22Rv1 (cell line): ENCODE results near the gene P2RX1.
"Not testable (repeated sequence)": the region's sequence is repeated elsewhere in the genome, so short reads cannot be mapped to it uniquely, and the experiment has no call there.

Experiments used
- H3K27ac ChIP-seq: fragments of 450-650 bp; 2 replicates; pipeline ENCODE4 v1.5.1; 2017
- CTCF ChIP-seq: fragments of 450-650 bp; IDR thresholded peaks from 2 replicates; pipeline ENCODE4 v1.5.1; 2017; ENCODE audit warnings: mild to moderate bottlenecking
- ZFX ChIP-seq: fragments of 450-650 bp; IDR thresholded peaks from 2 replicates; pipeline ENCODE4 v1.6.1; 2017; ENCODE audit warnings: antibody characterized with exemption, borderline replicate concordance

The P2RX1 gene

GRCh38 chr17:3950584-3950983 lies 34.3 kb upstream of the P2RX1 start:
- no peak overlapping the region for H3K27ac ChIP-seq
- TF ChIP-seq ZFX (no peak), CTCF (no peak)

DNA sequence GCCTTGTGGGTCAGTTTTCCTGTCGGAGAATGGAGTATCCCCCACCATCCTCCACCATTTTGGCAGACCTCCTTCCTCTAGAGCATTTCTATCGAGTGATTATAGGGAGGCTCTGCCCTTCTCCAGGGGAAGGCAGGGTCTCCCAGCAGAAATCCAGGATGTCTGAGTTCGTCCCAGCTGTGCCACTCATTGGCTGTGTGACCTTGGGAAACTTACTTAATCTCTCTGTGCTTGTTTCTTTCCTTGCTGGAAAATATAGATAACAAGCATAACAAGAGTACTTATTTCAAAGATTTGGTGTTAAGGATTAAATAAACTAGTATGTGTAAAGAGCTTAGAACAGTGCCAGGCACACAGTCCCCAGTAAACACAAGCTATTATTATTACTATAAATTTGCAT lies 33.2 kb upstream of the P2RX1 start:
- H3K27ac ChIP-seq, result no peak overlapping the region
- TF ChIP-seq CTCF, result no peak
- TF ChIP-seq ZFX, result no peak

GRCh38 chr17:3948551-3948950 lies 32.3 kb upstream of the P2RX1 start:
- not testable (repeated sequence) for H3K27ac ChIP-seq

DNA sequence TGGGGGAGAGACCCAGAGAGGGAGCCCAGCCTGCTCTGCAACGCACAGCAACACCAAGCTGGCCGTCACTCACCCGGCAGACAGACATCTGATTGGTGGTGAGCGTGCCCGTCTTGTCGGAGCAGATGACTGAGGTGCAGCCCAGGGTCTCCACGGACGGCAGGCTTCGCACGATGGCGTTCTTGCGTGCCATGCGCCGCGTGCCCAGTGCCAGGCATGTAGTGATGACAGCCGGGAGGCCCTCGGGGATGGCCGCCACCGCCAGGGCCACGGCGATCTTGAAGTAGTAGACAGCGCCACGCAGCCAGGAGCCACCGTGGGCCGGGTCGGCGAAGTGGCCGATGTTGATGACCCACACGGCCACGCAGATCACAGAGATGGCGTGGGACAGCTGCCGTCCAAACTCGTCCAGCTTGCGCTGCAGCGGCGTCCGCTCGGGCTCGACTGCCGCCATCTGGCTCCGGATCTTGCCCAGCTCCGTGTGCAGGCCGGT lies 31.1 kb upstream of the P2RX1 start:
- TF ChIP-seq ZFX (no peak), CTCF (no peak)
- no peak overlapping the region for H3K27ac ChIP-seq

- H3K27ac ChIP-seq, result no peak overlapping the region
- TF ChIP-seq CTCF, result no peak
- no peak for TF ChIP-seq ZFX
These were observed 30.5 kb upstream of the P2RX1 start for GRCh38 chr17:3946711-3947235.

- TF ChIP-seq CTCF (no peak), ZFX (no peak)
- peak overlapping the region; percentile 32; the same call in 1 of the 2 replicates for H3K27ac ChIP-seq
These were observed 28.5 kb upstream of the P2RX1 start for GRCh38 chr17:3944485-3945388.

GRCh38 chr17:3943240-3943891 lies 27.1 kb upstream of the P2RX1 start:
- no peak overlapping the region for H3K27ac ChIP-seq
- no peak for TF ChIP-seq ZFX
